Measurements from ENCODE around the gene MARK2.

DNA sequence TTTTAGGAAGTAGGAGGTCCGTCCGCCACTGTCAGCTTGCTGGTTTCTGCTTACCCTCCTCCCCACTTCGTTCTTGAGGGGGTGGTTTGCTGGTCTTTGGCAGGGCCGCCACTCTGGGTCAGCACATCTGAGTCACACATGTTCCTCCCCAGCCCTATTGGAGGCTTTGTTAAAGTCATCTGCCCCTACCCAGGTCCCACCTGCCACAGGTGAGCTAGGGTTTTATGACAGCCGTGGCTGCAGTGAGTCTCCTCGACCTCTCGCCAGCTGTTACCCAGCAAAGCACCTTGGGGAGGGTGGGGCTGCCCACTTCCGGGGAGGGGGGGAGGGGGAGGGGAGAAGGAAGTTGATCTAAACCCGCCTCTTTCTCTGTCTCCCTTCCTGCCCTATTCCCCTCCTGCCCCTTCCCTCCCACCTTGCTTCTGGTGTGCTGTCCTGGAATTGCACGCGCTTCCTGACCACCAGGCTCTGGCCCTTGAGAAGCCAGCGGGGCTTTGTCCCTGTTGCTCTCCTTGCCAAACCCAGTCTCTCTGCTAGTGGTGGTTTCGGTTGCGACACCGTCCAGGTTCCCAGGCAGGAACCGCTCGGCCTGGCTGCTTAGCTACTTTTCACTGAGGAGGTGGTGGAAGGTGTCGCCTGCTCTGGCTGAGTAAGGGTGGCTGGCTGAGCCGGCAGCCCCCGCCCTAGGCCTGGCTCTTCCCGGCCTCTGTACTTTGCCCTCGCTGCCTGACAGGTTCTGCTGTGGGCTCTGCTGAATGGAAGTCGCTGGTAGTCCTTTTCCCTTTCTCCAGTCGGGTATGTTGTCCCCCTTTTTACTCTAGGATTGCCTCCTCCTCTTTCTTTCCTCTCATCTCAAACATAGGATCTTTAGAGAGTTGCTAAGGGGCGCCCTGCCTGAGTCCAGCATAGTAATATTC, 49.5 kb downstream of the MARK2 start:
- TF ChIP-seq POLR2AphosphoS5 (IDR thresholded peaks at IDR 0.05; ENCODE audit: low read depth, low read length) (no peak), HDAC6 (IDR thresholded peaks at IDR 0.05; ENCODE audit: low read depth, low read length) (no peak), EZH2 (IDR thresholded peaks at IDR 0.05; ENCODE audit: low read depth, low read length, severe bottlenecking) (no peak), GABPA (IDR thresholded peaks at IDR 0.05; ENCODE audit: borderline replicate concordance, insufficient read depth, low read length) (no peak)
- TF ChIP-seq, protein P1, sequence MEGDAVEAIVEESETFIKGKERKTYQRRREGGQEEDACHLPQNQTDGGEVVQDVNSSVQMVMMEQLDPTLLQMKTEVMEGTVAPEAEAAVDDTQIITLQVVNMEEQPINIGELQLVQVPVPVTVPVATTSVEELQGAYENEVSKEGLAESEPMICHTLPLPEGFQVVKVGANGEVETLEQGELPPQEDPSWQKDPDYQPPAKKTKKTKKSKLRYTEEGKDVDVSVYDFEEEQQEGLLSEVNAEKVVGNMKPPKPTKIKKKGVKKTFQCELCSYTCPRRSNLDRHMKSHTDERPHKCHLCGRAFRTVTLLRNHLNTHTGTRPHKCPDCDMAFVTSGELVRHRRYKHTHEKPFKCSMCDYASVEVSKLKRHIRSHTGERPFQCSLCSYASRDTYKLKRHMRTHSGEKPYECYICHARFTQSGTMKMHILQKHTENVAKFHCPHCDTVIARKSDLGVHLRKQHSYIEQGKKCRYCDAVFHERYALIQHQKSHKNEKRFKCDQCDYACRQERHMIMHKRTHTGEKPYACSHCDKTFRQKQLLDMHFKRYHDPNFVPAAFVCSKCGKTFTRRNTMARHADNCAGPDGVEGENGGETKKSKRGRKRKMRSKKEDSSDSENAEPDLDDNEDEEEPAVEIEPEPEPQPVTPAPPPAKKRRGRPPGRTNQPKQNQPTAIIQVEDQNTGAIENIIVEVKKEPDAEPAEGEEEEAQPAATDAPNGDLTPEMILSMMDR (IDR thresholded peaks at IDR 0.05; ENCODE audit: control extremely low read depth in 1 of 3, insufficient read depth in 1 of 3, low read depth in 1 of 3, low read length in 3 of 3): no peak
